ENCODE results near the gene FAM47E.

Gene FAM47E

DNA sequence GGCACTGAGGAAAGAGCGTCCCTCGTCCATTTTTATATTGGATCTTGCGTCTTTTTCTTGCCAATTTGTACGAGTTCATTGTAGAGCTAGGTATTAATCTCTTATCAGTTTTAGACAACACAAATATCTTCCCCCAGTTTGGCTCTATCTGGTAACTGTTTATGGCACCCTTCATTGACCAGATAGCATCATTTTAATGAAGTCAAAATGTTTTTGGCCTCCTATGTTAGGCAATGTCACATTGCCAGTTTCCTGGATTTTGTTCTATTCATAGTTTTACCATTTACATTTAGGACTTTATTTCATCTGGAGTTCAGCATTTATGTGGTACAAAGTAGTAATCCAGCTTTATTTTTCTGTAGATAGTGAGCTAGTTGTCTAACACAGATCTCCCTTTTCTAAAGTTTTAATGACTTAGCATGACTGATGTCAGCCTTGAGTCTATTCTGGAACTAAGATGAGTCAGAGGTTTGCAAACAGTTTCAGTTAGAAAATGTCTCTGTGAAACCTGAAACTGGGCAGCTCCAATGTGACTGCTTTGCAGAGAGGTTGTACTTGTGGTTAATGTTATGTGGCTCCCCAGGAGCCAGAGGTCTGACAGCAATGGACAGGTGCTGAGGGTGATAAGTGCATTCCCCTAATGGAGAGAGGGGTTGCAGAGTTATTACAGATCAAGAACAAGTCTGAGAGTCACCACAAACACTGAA lies 49.7 kb downstream of the FAM47E start:
- no peak for DNase-seq (ENCODE audit: low read depth in 2 of 2, low spot score in 1 of 2)

- no peak for DNase-seq (ENCODE audit: low read depth in 2 of 2, low spot score in 1 of 2)
These were observed 50.2 kb downstream of the FAM47E start for GRCh38 chr4:76301775-76302162.

DNA sequence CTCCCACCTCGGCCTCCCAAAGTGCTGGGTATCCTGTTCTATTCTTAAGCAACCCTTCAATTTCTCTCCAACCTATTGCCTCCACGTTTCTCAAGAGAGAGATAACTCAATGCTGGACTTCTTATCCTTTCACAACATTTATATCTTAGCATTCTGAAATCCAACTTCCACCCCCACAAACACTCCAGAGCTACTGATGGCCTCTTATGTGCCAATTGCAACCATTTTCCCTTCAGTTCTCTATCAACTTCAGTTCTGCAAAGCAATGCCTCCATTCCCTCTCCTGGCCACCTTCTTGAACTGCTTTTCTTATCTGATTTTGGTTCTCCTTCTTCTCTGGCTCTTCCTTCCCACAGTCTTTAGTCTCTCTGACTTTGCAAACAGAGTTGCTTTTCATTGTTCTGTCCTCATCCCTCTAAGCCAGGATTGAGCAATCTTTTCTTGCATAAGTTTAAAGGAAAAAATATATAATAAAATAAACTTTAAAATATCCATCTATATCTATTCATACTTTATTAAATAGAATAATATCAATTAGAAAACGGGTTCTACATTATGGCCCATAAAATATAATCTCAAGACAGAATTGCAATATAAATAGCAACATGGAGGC lies 51.4 kb downstream of the FAM47E start:
- no peak for DNase-seq (ENCODE audit: low read depth in 2 of 2, low spot score in 1 of 2)

GRCh38 chr4:76305033-76305687 lies 53.6 kb downstream of the FAM47E start:
- DNase-seq (ENCODE audit: low read depth in 2 of 2, low spot score in 1 of 2), result no peak

GRCh38 chr4:76305971-76306881 lies 54.7 kb downstream of the FAM47E start, which contains the start of gene STBD1:
Gene STBD1, plus strand, starts transcription at chr4:76306733. Its CDS starts 37 bp downstream, at chr4:76306770.
- DNase-seq (ENCODE audit: low read depth in 2 of 2, low spot score in 1 of 2), result no peak

GRCh38 chr4:76306882-76307659 lies 55.5 kb downstream of the FAM47E start:
- DNase-seq (ENCODE audit: low read depth in 2 of 2, low spot score in 1 of 2), result no peak

DNA sequence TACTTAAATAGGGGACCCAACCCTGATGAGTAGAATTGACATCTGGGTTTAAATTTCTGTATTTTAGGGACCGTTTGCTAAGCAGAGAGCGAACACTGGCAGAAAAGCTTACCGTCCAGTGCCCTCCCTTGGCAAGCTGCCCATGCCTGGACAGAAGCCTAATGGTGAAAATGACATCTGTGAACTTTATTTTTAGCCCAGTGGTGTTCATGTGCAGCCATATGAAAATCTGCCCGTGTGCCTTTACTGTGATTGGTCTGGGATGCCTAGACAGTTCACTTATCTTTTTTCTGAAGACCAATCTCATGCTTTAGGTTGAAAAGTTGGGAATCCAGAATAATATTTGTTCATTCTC lies 56.1 kb downstream of the FAM47E start:
- DNase-seq (ENCODE audit: low read depth in 2 of 2, low spot score in 1 of 2), result no peak

- no peak for DNase-seq (ENCODE audit: low read depth in 2 of 2, low spot score in 1 of 2)
These were observed 57.0 kb downstream of the FAM47E start for GRCh38 chr4:76308548-76308947.

GRCh38 chr4:76309939-76310550 lies 58.5 kb downstream of the FAM47E start:
- no peak for DNase-seq (ENCODE audit: low read depth in 2 of 2, low spot score in 1 of 2)

GRCh38 chr4:76310683-76311082 lies 59.2 kb downstream of the FAM47E start:
- no peak for DNase-seq (ENCODE audit: low read depth in 2 of 2, low spot score in 1 of 2)

DNA sequence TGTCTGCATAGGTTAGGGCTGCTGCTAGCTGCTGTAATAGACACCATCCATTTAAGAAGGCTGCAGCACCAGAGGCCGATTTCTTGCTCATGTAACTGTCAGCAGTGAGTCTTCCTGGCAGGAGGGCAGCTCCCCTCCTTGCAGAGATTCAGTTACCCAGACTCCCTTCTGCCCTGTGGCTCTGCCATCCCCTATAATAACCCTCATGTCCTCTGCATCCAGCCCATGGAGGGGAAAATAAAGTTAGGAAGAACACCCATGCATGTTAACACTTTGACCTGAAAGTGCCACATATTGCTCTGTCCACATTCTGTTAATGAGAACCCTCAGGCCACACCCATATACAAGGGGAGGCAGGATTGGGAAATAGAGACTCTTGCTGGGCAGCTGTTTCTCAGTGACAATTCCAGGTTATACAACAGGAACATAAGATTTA lies 60.4 kb downstream of the FAM47E start:
- DNase-seq (ENCODE audit: low read depth in 2 of 2, low spot score in 1 of 2), result no peak

GRCh38 chr4:76312457-76312856 lies 60.9 kb downstream of the FAM47E start:
- no peak for DNase-seq (ENCODE audit: low read depth in 2 of 2, low spot score in 1 of 2)

GRCh38 chr4:76313547-76313946 lies 62.0 kb downstream of the FAM47E start:
- no peak for DNase-seq (ENCODE audit: low read depth in 2 of 2, low spot score in 1 of 2)

DNA sequence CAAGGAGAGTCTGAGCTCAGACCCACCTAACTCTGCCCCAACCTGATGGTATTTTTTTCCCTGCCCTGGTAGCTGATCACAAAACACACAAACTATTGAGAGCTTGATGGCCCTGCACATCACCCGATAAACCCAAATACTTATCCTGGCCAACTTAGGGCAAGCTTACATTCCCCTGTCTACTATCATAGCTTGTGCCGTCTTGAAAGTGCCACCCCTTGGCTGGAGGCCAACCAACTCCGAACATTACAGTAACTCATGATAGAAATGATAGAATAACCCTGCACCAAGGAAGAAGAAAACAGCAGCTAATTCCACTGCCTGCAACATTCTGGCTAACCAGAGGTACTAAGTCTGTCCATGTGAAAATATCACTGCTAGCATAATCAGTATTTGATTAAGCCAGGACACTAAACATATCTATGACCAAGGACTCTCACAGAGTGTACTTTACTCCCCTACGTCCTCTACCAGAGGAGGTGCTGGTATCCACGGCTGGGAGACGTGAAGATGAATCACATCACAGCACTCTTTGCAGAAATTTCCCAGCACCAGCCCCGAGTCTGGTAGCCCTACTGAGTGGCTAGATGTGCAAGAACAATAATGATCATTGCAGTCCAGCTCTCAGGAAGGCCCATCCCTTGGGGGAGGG lies 63.9 kb downstream of the FAM47E start:
- no peak for DNase-seq (ENCODE audit: low read depth in 2 of 2, low spot score in 1 of 2)

DNA sequence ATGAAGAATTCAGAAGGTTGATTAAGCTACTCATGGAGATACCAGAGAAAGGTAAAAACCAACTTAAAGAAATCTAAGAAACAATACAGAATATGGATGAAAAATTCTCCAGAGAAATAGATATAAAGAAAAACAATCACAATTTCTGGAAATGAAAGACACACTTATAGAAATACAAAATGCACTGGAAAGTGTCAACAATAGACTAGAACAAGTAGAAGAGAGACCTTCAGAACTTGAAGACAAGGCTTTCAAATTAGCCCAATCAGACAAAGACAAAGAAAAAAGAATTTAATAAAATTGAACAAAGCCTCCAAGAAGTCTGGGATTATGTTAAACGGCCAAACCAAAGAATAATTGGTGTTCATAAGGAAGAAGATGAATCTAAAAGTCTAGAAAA lies 64.6 kb downstream of the FAM47E start:
- DNase-seq (ENCODE audit: low read depth in 2 of 2, low spot score in 1 of 2), result no peak

DNA sequence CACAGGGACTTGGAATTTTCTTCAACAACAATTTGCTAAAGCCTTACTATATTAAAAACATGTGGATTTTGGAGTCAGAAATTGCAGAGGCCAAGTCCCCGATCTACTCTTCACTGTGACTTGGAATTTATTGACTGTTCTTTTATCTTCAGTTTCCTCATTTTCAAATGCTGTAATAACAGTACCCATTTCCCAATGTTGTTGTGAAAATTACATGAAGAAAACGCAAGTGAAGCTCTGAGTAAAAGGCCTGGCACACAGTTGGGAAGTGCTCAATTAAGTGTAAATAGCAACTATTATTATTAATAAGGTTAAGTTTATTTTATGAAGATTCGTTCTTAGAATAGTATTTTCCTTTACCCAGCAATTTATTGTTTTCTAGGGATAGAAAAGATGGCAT lies 70.7 kb downstream of the FAM47E start:
- no peak for DNase-seq (ENCODE audit: low read depth in 2 of 2, low spot score in 1 of 2)

DNA sequence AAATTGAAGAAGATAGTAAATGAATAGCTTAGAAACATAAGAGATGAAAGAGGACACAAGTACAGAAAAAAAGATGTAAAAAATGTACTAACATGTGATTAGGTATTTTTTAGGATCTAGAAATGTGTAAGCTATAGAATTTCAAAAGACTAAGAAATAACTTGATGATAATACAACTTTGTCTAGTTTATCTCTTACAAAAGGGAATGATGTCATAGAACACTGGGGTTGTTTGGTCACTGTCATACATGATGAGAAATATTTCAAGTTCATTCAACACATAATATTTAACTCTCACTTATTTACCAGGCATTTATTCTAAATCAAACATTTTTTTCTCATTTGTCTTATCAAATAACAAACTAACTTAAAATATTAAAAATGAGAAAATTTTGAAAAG lies 73.6 kb downstream of the FAM47E start:
- no peak for DNase-seq (ENCODE audit: low read depth in 2 of 2, low spot score in 1 of 2)

DNA sequence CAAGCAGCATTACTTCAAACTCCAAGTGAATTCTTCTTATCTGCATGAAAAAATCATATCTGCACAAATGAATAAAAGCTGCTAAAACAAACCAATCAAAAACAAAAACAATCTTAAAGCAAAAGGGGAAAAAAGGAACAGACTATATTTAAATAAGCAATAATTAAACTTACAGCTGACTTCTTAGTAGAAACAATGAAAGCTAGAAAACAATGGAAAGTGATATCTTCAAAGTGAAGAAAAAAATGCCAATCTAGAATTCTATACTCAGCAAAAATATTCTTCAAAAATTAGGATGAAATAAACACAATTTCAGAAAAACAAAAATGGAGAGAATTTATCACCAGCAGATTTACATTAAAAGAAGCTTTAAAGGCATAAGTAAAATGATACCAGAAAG lies 75.0 kb downstream of the FAM47E start:
- no peak for DNase-seq (ENCODE audit: low read depth in 2 of 2, low spot score in 1 of 2)

Measured in stimulated activated CD8-positive, alpha-beta memory T cell treated with anti-CD3 and anti-CD28 coated beads, Interleukin-4, amount 100 ng/mL, for 4 hours (primary cell).